Upper lobe of left lung (tissue), 6 donors: ENCODE results near the gene SULT2B1. TPM values are rescaled to one million over a fixed set of nuclear protein-coding genes. Genes with fewer than 3 reads are reported as not detected.

Experiments
- ATAC-seq, 2 donors: fragments of 200-7000 bp; cut with Tn5 transposase; one replicate each; pipeline ENCODE4 v1.9.1; 2022; ENCODE audit warnings: mild to moderate bottlenecking in 2 of 2, moderate library complexity in 2 of 2; ENCODE audit not compliant: low FRiP score in 2 of 2
- DNase-seq, 2 donors: peaks; one replicate each; pipeline ENCODE4 v3.0.0-alpha.2; 2019 to 2020
- H3K27ac ChIP-seq, 4 donors: fragments of 200-600 bp; sonication (generic); one replicate each; pipeline ENCODE4 v1.5.1; 2016 to 2019
- H3K27me3 ChIP-seq, 4 donors: fragments of 200-600 bp; sonication (generic); one replicate each; pipeline ENCODE4 v1.5.1; 2017 to 2019
- H3K36me3 ChIP-seq, 4 donors: fragments of 200-600 bp; sonication (generic); one replicate each; pipeline ENCODE4 v1.5.1; 2016 to 2019
- H3K4me1 ChIP-seq, 4 donors: fragments of 200-600 bp; sonication (generic); one replicate each; pipeline ENCODE4 v1.5.1; 2018 to 2019
- H3K4me3 ChIP-seq, 4 donors: fragments of 200-600 bp; sonication (generic); one replicate each; pipeline ENCODE4 v1.5.1; 2017 to 2019; ENCODE audit warnings: mild to moderate bottlenecking in 2 of 4, moderate library complexity in 1 of 4
- H3K9me3 ChIP-seq, 4 donors: fragments of 200-600 bp; sonication (generic); one replicate each; pipeline ENCODE4 v1.5.1; 2018 to 2019
- CTCF ChIP-seq, 6 experiments: fragments of 450-650 bp in 4 of 6; fragments of 200-600 bp in 2 of 6; sonication (generic) in 2 of 6; IDR thresholded peaks; one replicate each; pipeline ENCODE4 v1.5.1; 2016 to 2019; ENCODE audit warnings: antibody characterized with exemption in 6 of 6
- EP300 ChIP-seq, 4 donors: sonication (generic); formaldehyde crosslinking; IDR thresholded peaks; one replicate each; pipeline ENCODE4 v1.5.1; 2017; ENCODE audit warnings: antibody characterized with exemption in 4 of 4, control low read depth in 2 of 4
- POLR2A ChIP-seq, 4 donors: fragments of 450-650 bp; IDR thresholded peaks; one replicate each; pipeline ENCODE4 v1.5.1; 2016 to 2017; ENCODE audit warnings: antibody characterized with exemption in 4 of 4, mild to moderate bottlenecking in 2 of 4
- POLR2AphosphoS5 ChIP-seq, 2 donors: sonication (generic); formaldehyde crosslinking; IDR thresholded peaks; one replicate each; pipeline ENCODE4 v1.5.1; 2017; ENCODE audit warnings: antibody characterized with exemption in 2 of 2
- WGBS, 2 donors: methylation state at CpG; one replicate each; pipeline ENCODE4 v1.1.5; 2017 to 2018; 5-methylcytosine and 5-hydroxymethylcytosine counted together
- total RNA-seq, 6 donors: library from RNA; depleted of rRNA in 4 of 6; stranded (reverse); fragments of >200 nt in 4 of 6; gene quantifications; one replicate each; pipeline versions ENCODE4 v1.1.0 to v1.2.1, GENCODE V29; 2016 to 2021
- donor health status: DM: no; HTN: no; CAD: no; lungs with moderate emphysema.
- donor health status: DM: no; HTN: yes; CAD: no; lungs with severe emphysema.

The SULT2B1 gene
- total RNA-seq, 6 donors from 2014 or later: 10.5 to 19.6 (median 15.2) TPM

GRCh38 chr19:48524732-48525131, 27.2 kb upstream of the SULT2B1 start:
- DNase-seq (no peak), ATAC-seq (no peak)
- peaks cover 12 to 38% (median 31%) of the 10 kb centered on the region in 4 donors for H3K9me3 ChIP-seq
- H3K27me3 ChIP-seq: no peaks in the 10 kb centered on the region
- no peak for TF ChIP-seq POLR2A (IDR thresholded peaks at IDR 0.05)
- no peak for TF ChIP-seq CTCF (IDR thresholded peaks at IDR 0.05)
- TF ChIP-seq EP300 (IDR thresholded peaks at IDR 0.05): no peak
- no peak for TF ChIP-seq POLR2AphosphoS5 (IDR thresholded peaks at IDR 0.05)
- no peak overlapping the region for H3K27ac ChIP-seq
- no peaks in the 10 kb centered on the region for H3K36me3 ChIP-seq
- WGBS, 2 donors: 91 to 97% methylated on average over 5 of the region's 5 CpGs
- no peaks in the 10 kb centered on the region for H3K4me1 ChIP-seq
- no peak overlapping the region for H3K4me3 ChIP-seq

GRCh38 chr19:48529156-48529555, 22.8 kb upstream of the SULT2B1 start:
- Histone ChIP-seq H3K4me1 (no peaks in the 10 kb centered on the region), H3K9me3 (peaks cover 12 to 37% (median 29%) of the 10 kb centered on the region in 4 donors), H3K27me3 (no peaks in the 10 kb centered on the region), H3K36me3 (no peaks in the 10 kb centered on the region), H3K4me3 (no peak overlapping the region), H3K27ac (no peak overlapping the region)
- no peak for DNase-seq
- TF ChIP-seq CTCF (IDR thresholded peaks at IDR 0.05): no peak
- TF ChIP-seq EP300 (IDR thresholded peaks at IDR 0.05): no peak
- no peak for TF ChIP-seq POLR2AphosphoS5 (IDR thresholded peaks at IDR 0.05)
- no peak for TF ChIP-seq POLR2A (IDR thresholded peaks at IDR 0.05)
- 93% methylated on average over 4 of the region's 4 CpGs for WGBS, 2 donors
- no peak for ATAC-seq

- Histone ChIP-seq H3K4me1 (no peaks in the 10 kb centered on the region), H3K4me3 (no peak overlapping the region), H3K27ac (no peak overlapping the region), H3K36me3 (no peaks in the 10 kb centered on the region), H3K27me3 (no peaks in the 10 kb centered on the region), H3K9me3 (peaks cover 12 to 33% (median 23%) of the 10 kb centered on the region in 4 donors)
- 63 to 76% methylated on average over 16 to 20 of the region's 20 CpGs for WGBS, 2 donors
- ATAC-seq: no peak
- TF ChIP-seq CTCF (IDR thresholded peaks at IDR 0.05) (no peak), EP300 (IDR thresholded peaks at IDR 0.05) (no peak), POLR2A (IDR thresholded peaks at IDR 0.05) (no peak), POLR2AphosphoS5 (IDR thresholded peaks at IDR 0.05) (no peak)
- no peak for DNase-seq
Measured at GRCh38 chr19:48530066-48530720, 21.8 kb upstream of the SULT2B1 start.

- no peaks in the 10 kb centered on the region for H3K36me3 ChIP-seq
- peaks cover 12 to 33% (median 23%) of the 10 kb centered on the region in 4 donors for H3K9me3 ChIP-seq
- no peaks in the 10 kb centered on the region for H3K4me1 ChIP-seq
- WGBS, 2 donors: 67 to 71% methylated on average over 6 of the region's 6 CpGs
- H3K27me3 ChIP-seq: no peaks in the 10 kb centered on the region
- no peak for TF ChIP-seq POLR2AphosphoS5 (IDR thresholded peaks at IDR 0.05)
- no peak for TF ChIP-seq CTCF (IDR thresholded peaks at IDR 0.05)
- TF ChIP-seq EP300 (IDR thresholded peaks at IDR 0.05): no peak
- TF ChIP-seq POLR2A (IDR thresholded peaks at IDR 0.05): no peak
- no peak for ATAC-seq
- H3K27ac ChIP-seq: no peak overlapping the region
- no peak overlapping the region for H3K4me3 ChIP-seq
- no peak for DNase-seq
Measured at GRCh38 chr19:48530770-48531169, 21.2 kb upstream of the SULT2B1 start.

GRCh38 chr19:48533770-48534169, 18.2 kb upstream of the SULT2B1 start:
- DNase-seq (no peak), ATAC-seq (no peak)
- no peaks in the 10 kb centered on the region for H3K4me1 ChIP-seq
- 85 to 90% methylated on average over 10 of the region's 10 CpGs for WGBS, 2 donors
- no peaks in the 10 kb centered on the region for H3K27me3 ChIP-seq
- H3K9me3 ChIP-seq: peaks cover 5 to 10% (median 7%) of the 10 kb centered on the region in 4 donors
- H3K36me3 ChIP-seq: no peaks in the 10 kb centered on the region
- no peak overlapping the region for H3K4me3 ChIP-seq
- TF ChIP-seq POLR2A (IDR thresholded peaks at IDR 0.05): no peak
- no peak for TF ChIP-seq CTCF (IDR thresholded peaks at IDR 0.05)
- no peak for TF ChIP-seq EP300 (IDR thresholded peaks at IDR 0.05)
- TF ChIP-seq POLR2AphosphoS5 (IDR thresholded peaks at IDR 0.05): no peak
- no peak overlapping the region for H3K27ac ChIP-seq
